Kasumi-1 (cell line): ENCODE data around the gene KRT77.

Experiments
- DNase-seq, 2 experiments: peaks; one replicate each; lab custom pipeline; 2025; lab: John Stamatoyannopoulos, UW

KRT77 gene

DNA sequence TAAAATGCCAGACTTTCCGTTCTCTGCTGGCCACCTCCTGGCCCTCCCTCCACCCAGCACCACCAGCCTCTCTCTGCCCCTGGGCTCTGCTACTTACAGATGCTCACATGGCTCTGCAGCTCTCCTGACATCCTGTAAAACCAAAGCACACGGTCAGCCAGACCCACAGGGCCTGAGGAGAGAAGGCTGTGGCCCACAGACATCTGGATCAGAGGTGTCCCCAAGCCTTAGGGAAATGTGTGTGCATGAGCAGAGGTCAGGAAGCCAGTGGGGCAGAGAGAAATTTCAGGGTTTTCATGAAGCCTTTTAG, 11.5 kb downstream of the KRT77 start:
- DNase-seq: no peak

DNA sequence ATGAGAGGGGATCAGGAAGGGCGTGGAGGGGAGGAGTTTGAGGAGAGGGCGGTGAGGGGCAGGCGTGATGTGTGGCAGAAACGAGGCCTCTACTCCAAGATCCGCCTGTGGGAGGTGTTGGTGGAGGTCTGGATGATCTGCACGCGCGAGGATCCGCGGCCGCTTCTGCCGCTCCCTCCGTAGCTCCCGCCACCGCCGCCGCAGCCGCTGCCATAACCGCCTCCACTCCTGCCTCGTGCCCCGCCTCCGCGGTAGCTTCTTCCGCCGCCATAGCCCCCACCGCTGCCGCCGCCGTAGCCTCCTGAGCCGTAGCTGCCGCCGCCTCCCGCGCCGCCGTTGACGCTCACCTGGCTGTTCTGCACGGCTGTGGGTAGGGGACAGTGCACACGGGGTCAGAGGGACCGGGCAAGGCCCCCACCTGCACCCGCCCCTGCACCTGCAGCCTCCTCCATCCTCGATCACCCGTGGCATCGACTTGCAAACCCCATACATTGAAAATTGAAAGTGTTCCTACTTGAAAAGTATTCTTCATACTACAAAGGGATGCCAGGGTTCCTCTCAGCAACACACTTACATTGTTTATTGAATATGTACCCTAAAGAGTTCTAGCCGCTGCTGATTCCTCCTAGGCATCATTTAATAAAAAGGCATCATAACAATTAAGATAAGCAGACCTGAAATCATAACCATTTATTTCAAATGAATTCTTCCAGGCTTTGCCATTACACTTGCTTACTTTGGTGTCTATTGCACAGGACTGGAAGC, 12.1 kb downstream of the KRT77 start:
- no peak for DNase-seq

- DNase-seq: no peak
Observed at GRCh38 chr12:52690351-52691075, 12.8 kb downstream of the KRT77 start.

- DNase-seq: no peak
Observed at GRCh38 chr12:52689936-52690335, 13.4 kb downstream of the KRT77 start.

GRCh38 chr12:52689239-52689638, 14.1 kb downstream of the KRT77 start:
- no peak for DNase-seq

DNA sequence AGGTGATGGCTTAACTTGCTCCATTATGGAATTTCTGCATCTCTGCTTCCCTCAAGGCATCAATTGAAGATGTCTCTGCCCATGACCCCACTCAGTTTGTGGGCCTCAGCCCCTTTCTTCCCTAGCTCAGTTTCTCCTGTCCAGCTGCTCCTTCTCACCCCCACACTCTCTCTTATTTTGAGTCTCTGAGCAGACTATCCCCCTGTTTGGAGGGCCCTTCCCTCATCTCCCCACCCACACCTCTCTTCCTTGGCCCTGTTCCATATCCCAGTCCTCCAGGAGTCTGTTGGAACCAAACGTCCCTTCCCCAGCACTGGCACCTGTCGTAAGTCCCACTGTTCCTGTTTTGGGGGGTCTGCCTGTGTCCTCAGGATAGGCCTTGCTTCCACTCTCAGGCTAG, 14.8 kb downstream of the KRT77 start:
- no peak for DNase-seq

DNA sequence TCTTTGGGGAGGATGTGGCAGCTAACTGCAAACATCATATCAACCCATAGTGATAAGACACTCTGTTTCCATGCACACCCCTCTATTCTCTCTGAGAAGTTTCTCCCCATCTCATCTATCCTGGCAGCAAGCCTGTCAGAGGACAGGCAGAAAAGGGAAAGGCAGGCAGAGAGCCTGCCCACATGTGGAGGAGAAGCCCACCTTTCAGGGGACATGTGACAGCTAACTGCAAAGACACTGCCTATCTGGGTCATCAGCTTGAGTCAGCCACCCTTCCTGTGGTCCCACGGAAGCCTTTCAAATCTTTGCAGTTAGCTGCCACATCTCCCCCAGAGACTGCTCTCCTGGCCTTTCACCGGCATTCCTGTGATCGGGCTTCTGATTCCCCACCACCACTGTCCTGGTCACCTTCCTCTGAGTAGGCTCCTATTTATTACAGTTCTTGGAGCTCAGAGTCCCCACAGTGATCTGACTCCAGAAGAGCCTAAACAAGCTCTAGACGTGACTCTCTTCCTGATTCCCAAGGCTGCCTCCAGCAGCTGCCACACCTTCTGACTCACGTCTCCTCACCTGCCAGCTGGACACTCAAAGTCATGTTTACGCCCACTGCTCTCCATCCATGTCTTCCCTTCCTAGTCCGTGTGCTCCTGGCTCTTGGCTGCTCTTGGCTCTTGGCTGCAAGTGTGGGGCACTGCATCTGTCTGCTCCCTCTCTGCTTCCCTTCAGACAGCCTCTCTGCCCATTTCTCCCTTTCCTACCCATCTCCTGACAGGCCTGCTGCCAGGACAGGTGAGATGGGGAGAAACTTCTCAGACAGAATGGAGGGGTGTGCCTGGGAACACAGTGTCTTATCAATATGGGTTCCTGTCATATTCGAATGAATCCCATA, 15.6 kb downstream of the KRT77 start:
- no peak for DNase-seq

- DNase-seq: no peak
Observed at GRCh38 chr12:52686756-52687487, 16.4 kb downstream of the KRT77 start.

- DNase-seq: no peak
Observed at GRCh38 chr12:52686063-52686462, 17.3 kb downstream of the KRT77 start.

DNA sequence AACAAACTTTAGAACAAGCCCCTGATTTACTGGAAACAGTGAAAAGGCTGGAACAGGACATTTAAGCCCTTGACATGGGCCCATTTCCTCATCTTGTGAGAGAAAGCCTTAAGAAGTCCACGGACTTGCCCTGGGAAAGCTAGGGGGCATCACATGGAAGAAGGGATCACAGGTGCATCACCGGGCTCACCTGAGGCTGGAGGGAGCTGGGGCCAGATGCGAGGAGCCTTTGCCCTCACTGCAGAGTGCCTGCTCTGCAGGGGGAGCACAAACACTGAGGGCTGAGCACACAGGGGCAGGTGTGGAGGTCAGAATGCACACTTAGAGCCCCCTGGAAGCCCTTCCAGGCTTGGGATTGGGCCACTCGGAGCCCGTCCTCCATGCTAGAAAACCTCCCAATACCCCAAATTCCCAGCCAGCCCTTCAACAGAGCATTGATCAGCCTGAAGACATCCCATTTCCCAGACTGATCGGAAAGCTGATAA, 17.9 kb downstream of the KRT77 start:
- no peak for DNase-seq

- no peak for DNase-seq
Observed at GRCh38 chr12:52684431-52684830, 18.9 kb downstream of the KRT77 start.

DNA sequence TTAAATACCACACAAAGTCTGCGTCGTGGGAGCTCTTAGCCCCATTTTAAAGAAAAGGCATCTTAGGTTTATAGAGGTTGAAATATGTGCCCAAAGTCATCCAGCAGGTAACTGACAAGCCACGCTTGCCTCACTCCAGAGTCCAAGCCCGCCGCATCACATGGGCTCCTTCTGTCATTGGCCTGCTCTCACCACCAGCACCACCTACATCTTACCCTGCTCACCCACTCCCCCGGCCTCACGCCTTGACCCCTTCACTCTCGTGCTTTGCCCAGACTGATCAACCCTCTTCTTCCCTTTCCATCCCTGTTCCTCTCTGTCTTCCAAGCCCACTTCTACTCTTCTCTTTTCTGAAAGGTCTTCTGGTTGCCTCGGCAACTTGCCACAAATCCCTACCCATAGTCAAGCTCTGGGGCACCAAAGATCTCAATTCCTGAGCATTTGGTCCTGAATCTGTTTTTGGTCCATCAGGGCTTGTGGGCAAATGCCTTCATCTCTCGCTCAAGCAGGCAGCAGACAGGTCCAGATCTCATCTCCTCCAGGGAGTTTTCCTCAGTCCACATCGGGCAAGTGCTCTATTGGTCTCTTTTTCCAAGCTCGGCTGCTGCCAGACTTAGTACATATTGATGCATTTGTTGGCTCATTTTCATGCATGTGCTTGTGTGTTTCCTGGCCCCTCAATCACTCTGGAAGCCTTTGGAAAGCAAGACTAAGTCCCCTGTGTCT, 19.6 kb downstream of the KRT77 start:
- DNase-seq: no peak

- no peak for DNase-seq
Observed at GRCh38 chr12:52682938-52683574, 20.3 kb downstream of the KRT77 start.

DNA sequence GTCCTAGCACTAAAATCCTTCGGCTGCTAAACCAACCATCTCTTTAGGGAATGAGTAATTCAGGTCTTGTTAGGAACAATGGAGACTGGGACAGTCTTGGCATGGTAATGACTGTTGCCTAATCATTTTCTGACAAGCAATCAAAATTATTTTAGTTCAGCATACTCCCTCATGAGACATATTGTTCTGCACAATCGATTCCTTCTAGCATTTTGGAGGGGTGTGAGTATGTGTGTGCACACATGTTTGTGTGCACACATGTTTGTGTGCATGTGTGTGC, 21.0 kb downstream of the KRT77 start:
- no peak for DNase-seq

- no peak for DNase-seq
Observed at GRCh38 chr12:52681526-52682380, 21.6 kb downstream of the KRT77 start.

DNA sequence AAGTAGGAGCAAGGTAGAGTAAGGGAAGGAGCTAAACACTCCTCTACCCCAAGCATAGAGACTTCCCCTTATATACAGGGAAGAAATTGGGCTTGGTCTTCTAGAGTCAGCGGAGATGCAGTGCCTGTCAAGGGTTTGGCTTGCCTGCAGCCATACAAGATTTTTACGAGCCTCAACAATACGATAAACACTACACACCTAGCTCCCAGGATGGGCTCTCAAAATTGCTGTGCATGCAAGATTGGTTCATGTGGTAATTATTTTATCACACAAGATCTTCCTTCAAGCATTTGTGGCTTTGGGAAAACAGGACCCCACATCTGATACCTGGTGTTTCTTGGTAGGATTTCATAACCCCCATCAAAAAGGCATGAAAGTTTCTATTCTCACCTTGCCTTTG, 23.0 kb downstream of the KRT77 start, which contains the start of gene KRT1:
TSS of gene KRT1 (minus strand) at position 45 of the 400 bp plus-strand sequence. CDS start 59 bp downstream, outside the sequence.
- DNase-seq: no peak

- no peak for DNase-seq
Observed at GRCh38 chr12:52679875-52680274, 23.4 kb downstream of the KRT77 start.

DNA sequence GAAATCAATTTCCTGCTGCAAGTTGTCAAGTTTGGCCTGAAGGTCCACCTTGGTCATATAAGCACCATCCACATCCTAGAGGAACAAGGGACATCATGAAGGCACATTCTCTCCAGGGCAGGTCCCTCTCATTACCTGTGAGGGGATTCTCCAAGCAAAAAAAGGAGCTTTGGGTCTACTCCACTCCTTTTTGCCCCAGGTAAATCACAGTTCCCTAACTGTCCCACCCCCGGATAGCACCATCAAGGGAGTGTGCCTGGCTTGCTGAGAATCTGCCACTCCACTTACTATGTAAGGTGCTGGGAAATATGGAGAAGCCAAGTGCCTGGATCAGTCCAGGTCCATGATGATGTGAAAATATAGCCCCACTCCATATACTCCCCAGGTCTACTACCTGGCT, 25.7 kb downstream of the KRT77 start:
- DNase-seq: no peak

- DNase-seq: no peak
Observed at GRCh38 chr12:52677126-52677525, 26.2 kb downstream of the KRT77 start.

DNA sequence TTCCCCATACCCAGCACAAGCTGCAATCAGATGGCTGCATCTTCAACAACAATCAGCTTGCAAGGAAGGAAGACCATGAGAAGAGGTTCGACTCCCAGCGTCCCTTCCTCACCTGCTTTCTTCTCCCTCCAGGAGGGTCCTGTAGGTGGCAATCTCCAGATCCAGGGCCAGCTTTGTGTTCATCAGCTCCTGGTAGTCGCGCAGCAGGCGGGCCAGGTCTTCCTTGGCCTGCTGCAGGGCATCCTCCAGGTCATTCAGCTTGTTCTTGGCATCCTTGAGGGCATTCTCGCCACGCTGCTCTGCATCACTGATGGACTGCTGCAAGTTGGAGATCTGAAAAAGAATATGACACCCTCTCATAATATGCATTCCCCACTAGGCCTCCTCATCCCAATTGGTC, 27.2 kb downstream of the KRT77 start:
- DNase-seq: no peak
